SH-SY5Y (cell line): ENCODE measurements around the gene INPP4A.

ENCODE experiments used
- GATA2 ChIP-seq: IDR thresholded peaks from 2 replicates; pipeline ENCODE4 v1.6.1; 2011; ENCODE audit warnings: mild to moderate bottlenecking, low read depth, low read length
- GATA3 ChIP-seq: IDR thresholded peaks from 2 replicates; pipeline ENCODE4 v1.6.1; 2011; ENCODE audit warnings: low read depth, mild to moderate bottlenecking, low read length, moderate library complexity

GRCh38 chr2:98503481-98504105 is 58.9 kb downstream of the INPP4A start:
- TF ChIP-seq GATA2 (no peak), GATA3 (no peak)
